ENCODE data around the gene VTCN1.

VTCN1 gene

GRCh38 chr1:117215019-117215418 is 4.3 kb upstream of the VTCN1 start:
- no peak for DNase-seq
- in situ Hi-C loops (cut with HindIII; ENCODE audit: low pct_ligation_motif_present, low pct_unique_long_range_greater_than_20kb, low sequenced_read_pairs): no loop called here

- DNase-seq: no peak
- in situ Hi-C loops (cut with HindIII; ENCODE audit: low pct_ligation_motif_present, low pct_unique_long_range_greater_than_20kb, low sequenced_read_pairs): no loop called here
These were observed 2.3 kb upstream of the VTCN1 start for GRCh38 chr1:117213046-117213445.

GRCh38 chr1:117210386-117210785 is 341 bp downstream of the VTCN1 start:
- in situ Hi-C loops (cut with HindIII; ENCODE audit: low pct_ligation_motif_present, low pct_unique_long_range_greater_than_20kb, low sequenced_read_pairs): no loop called here

GRCh38 chr1:117209094-117209493 is 1.6 kb downstream of the VTCN1 start:
- in situ Hi-C loops (cut with HindIII; ENCODE audit: low pct_ligation_motif_present, low pct_unique_long_range_greater_than_20kb, low sequenced_read_pairs): no loop called here
- no peak for DNase-seq

More at GRCh38 chr1:117210386-117210785, 341 bp downstream of the VTCN1 start:
- DNase-seq: no peak

GRCh38 chr1:117208580-117208979 is 2.1 kb downstream of the VTCN1 start:
- DNase-seq: no peak

GRCh38 chr1:117205368-117205767 is 5.4 kb downstream of the VTCN1 start:
- no peak for DNase-seq
- in situ Hi-C loops (cut with HindIII; ENCODE audit: low pct_ligation_motif_present, low pct_unique_long_range_greater_than_20kb, low sequenced_read_pairs): no loop called here

More at GRCh38 chr1:117208580-117208979, 2.1 kb downstream of the VTCN1 start:
- in situ Hi-C loops (cut with HindIII; ENCODE audit: low pct_ligation_motif_present, low pct_unique_long_range_greater_than_20kb, low sequenced_read_pairs): no loop called here

GRCh38 chr1:117201808-117202207 is 8.9 kb downstream of the VTCN1 start:
- in situ Hi-C loops (cut with HindIII; ENCODE audit: low pct_ligation_motif_present, low pct_unique_long_range_greater_than_20kb, low sequenced_read_pairs): no loop called here
- DNase-seq: no peak

- DNase-seq: no peak
- in situ Hi-C loops (cut with HindIII; ENCODE audit: low pct_ligation_motif_present, low pct_unique_long_range_greater_than_20kb, low sequenced_read_pairs): no loop called here
These were observed 12.6 kb downstream of the VTCN1 start for GRCh38 chr1:117198097-117198496.

GRCh38 chr1:117189726-117190125 is 21.0 kb downstream of the VTCN1 start:
- in situ Hi-C loops (cut with HindIII; ENCODE audit: low pct_ligation_motif_present, low pct_unique_long_range_greater_than_20kb, low sequenced_read_pairs): no loop called here
- no peak for DNase-seq

- DNase-seq: no peak
- in situ Hi-C loops (cut with HindIII; ENCODE audit: low pct_ligation_motif_present, low pct_unique_long_range_greater_than_20kb, low sequenced_read_pairs): no loop called here
These were observed 21.8 kb downstream of the VTCN1 start for GRCh38 chr1:117188816-117189437.

GRCh38 chr1:117188170-117188815 is 22.4 kb downstream of the VTCN1 start:
- no peak for DNase-seq
- in situ Hi-C loops (cut with HindIII; ENCODE audit: low pct_ligation_motif_present, low pct_unique_long_range_greater_than_20kb, low sequenced_read_pairs): no loop called here

- in situ Hi-C loops (cut with HindIII; ENCODE audit: low pct_ligation_motif_present, low pct_unique_long_range_greater_than_20kb, low sequenced_read_pairs): no loop called here
- no peak for DNase-seq
These were observed 27.6 kb downstream of the VTCN1 start for GRCh38 chr1:117183112-117183511.

- in situ Hi-C loops (cut with HindIII; ENCODE audit: low pct_ligation_motif_present, low pct_unique_long_range_greater_than_20kb, low sequenced_read_pairs): no loop called here
- no peak for DNase-seq
These were observed 28.4 kb downstream of the VTCN1 start for GRCh38 chr1:117182319-117182718.

- DNase-seq: no peak
- in situ Hi-C loops (cut with HindIII; ENCODE audit: low pct_ligation_motif_present, low pct_unique_long_range_greater_than_20kb, low sequenced_read_pairs): no loop called here
These were observed 29.1 kb downstream of the VTCN1 start for GRCh38 chr1:117181630-117182041.

- in situ Hi-C loops (cut with HindIII; ENCODE audit: low pct_ligation_motif_present, low pct_unique_long_range_greater_than_20kb, low sequenced_read_pairs): no loop called here
- DNase-seq: no peak
These were observed 30.4 kb downstream of the VTCN1 start for GRCh38 chr1:117180147-117180967.

GRCh38 chr1:117179471-117179870 is 31.3 kb downstream of the VTCN1 start:
- in situ Hi-C loops (cut with HindIII; ENCODE audit: low pct_ligation_motif_present, low pct_unique_long_range_greater_than_20kb, low sequenced_read_pairs): no loop called here
- no peak for DNase-seq

GRCh38 chr1:117178756-117179155 is 32.0 kb downstream of the VTCN1 start:
- DNase-seq: no peak
- in situ Hi-C loops (cut with HindIII; ENCODE audit: low pct_ligation_motif_present, low pct_unique_long_range_greater_than_20kb, low sequenced_read_pairs): no loop called here

- DNase-seq: no peak
- in situ Hi-C loops (cut with HindIII; ENCODE audit: low pct_ligation_motif_present, low pct_unique_long_range_greater_than_20kb, low sequenced_read_pairs): no loop called here
These were observed 33.4 kb downstream of the VTCN1 start for GRCh38 chr1:117177376-117177775.

- in situ Hi-C loops (cut with HindIII; ENCODE audit: low pct_ligation_motif_present, low pct_unique_long_range_greater_than_20kb, low sequenced_read_pairs): no loop called here
- no peak for DNase-seq
These were observed 34.1 kb downstream of the VTCN1 start for GRCh38 chr1:117176579-117176978.

- in situ Hi-C loops (cut with HindIII; ENCODE audit: low pct_ligation_motif_present, low pct_unique_long_range_greater_than_20kb, low sequenced_read_pairs): no loop called here
These were observed 35.9 kb downstream of the VTCN1 start for GRCh38 chr1:117174851-117175250.

More at GRCh38 chr1:117174851-117175250, 35.9 kb downstream of the VTCN1 start:
- no peak for DNase-seq

Measured in ACHN (cell line).